GM19043 (cell line): ENCODE data around the gene PRSS12.
"Not testable (repeated sequence)": the region's sequence is repeated elsewhere in the genome, so short reads cannot be mapped to it uniquely, and the experiment has no call there.

Experiments used
- ATAC-seq: cut with Tn5 transposase; IDR thresholded peaks from one replicate; pipeline ENCODE4 v1.9.1; 2021; ENCODE audit warnings: low read depth; ENCODE audit not compliant: unreplicated experiment

The PRSS12 gene

DNA sequence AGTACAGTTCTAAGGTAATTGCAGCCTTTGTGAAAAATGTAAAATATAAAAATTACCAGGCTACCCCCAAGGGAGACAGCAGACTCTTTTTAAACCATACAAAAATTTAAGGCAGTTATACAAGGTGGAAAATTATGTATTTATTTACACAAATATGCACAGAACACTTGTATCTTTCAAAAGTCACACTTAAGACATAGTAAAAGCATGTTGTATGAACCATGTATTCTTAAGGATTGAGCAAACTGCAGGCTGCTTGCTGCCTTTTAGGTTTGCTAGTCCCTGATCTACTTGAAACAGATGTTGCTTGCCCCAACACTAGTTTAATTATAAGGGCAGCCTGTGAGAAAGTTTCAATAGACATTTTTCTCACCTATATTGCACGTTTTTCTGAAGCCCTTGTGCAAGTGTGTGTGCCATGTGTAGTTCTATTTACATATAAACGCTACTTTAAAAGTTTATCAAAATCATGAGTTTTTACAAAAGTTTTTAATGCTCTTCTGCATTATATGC, 72.8 kb downstream of the PRSS12 start:
- ATAC-seq: no peak

DNA sequence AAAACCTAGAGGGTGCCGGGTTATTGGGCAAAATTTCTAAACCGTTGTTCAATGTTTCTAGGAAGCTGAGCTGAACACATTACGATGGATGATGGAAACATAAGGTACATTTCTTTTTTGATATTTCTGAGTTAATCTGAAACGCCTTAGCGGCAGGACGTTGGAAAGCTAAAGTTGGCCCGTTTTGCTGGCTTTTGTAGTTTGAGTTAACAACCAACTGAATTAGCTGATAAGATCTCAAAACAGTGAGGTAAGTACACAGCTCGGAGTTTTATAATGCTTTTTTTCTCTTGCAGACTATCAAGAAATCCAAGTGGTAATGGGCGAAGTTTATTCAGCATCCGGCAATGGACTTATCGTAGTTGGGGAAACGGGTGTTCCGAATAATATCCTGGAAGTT, 73.5 kb downstream of the PRSS12 start:
- no peak for ATAC-seq

DNA sequence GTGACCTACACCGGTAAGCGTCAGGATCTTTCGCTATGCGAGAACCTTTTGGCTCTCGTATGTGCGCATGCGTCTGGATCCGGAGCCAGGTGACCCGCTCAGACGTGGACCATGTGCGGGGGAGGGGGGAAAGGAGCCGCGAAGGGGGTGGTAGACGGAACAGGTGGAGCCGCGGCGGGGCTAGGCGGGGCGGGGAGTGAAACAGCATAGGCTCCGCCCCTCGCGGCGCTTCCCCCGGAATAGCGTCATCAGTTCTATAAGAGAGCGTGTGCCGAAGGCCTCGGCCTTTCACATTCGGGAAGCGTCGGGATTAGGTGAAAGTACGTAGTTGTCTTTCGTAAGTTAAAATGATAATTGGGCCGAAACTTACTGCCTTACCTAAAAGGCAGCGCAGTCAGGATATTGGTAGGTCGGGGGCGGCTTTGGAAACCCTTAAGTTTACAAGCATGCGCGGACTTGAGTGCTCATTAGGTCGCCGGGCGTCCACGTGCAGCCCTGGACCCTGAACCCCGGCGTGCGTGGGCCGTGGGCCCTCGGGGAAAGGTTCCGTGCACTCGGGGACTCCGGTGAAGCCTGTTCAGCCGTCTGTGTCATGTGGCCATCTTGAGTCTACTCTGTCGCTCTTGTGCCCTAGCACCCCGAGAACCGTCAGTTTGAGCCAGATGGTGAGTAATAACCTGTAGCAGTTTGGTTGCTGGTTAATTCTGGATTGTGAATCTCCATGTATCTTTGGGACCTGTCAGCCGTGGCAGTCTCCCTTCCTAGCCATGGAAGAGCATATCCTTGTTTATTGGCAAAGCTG, 74.1 kb downstream of the PRSS12 start:
- peak; percentile 84 for ATAC-seq

DNA sequence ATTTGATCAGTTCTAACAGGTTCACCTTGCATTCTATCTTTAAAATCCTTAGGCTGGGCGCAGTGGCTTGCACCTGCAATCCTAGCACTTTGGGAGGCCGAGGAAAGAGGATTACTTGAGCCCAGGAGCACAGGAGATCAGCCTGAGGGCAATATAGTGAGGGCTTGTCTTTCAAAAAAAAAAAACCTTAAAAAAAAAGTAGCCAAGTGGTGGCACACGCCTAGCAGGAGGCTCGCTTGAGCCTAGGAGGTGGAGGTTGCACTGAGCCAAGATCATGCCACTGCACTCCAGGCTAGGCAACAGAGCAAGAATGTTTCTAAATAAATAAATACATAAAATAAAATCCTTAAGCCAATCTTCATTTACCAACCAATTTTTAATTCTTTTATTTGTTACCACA, 75.6 kb downstream of the PRSS12 start:
- no peak for ATAC-seq

DNA sequence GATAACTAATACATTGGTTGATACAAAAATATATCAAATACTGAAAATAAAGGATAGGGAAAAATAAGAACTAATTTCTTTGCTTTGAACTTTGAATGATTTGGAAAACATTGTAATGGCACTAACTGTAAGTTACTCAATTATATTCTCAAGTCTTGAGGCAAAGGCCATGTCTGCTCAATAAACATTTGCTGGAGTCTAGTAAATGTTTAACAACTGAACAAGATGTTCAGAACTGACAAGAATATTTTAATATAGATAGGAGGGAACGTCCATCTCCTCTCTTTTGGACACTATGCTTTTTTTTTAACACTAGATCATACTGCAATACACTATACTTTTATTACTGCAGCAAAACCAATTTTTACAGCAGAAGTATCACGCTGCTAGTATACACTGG, 76.2 kb downstream of the PRSS12 start:
- ATAC-seq: no peak

DNA sequence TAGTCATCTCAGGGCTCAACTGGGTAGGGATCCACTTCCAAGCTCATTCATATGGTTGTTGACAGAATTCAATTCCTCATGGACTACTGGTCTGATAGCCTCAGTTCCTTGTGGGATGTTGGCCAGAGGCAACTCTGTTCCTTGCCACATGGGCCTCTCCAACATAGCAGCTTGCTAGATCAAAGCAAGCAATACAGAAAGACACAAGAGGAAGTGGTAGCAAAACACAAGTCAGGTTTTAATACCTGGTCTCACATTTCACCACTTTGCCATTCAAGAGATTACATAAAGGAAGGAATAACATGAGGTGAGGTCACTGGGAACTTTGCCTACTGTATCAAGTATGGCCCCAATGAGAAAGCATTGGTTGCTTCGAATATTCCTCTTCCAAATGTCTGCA, 79.2 kb downstream of the PRSS12 start:
- no peak for ATAC-seq

DNA sequence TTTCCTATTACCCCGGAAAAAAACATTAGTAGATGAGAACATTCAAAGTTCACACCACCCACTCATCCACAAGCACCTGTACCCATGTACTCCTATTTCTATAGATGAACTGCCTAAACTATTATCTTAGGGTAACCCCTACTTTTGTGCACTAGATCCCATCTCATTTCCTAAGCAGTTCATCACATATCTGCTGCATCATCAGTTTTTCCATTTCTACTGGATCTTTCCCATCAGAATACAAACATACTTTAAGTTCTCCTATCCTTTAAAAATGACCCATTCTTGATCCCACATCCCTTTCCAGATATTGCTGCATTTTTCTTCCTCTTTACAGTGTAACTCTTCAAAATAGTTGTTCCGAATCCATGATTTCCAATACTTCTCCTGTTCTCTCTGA, 81.0 kb downstream of the PRSS12 start:
- no peak for ATAC-seq

DNA sequence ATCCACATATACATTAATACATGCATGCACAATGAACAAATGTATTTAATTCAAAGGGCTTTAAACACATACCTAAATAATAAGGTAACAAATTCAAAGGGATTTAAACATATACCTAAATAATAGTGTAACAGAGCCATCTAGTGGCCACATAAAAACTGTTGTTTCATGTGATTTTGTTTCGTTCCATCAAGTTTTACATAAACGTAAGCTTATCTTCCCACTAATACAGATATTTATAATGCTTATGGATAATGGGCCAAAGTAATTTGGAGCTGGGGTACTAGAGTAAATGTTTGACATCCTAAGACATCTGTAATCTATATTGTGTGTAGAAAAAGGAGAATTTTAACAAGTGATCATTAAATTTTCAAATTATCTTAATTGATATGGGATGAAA, 82.3 kb downstream of the PRSS12 start:
- peak; percentile 50 for ATAC-seq

DNA sequence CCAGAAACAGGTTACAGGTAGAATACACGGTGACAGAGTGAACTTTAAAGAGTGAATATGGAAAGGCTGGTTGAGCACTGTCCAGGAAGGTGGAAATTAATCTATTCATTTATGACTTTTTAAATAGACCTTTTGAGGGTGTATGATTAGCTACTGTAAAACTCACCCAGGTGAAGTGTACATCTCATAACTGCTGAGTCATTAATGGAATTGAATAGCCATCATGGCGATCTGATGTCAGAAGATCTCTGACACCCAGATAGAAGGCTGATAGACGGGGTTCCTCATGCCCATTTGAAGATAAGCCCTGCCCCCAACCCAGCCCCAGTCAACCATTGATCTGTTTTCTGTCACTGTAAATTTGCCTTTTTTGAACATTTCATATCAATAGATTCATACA, 84.0 kb downstream of the PRSS12 start:
- no peak for ATAC-seq

DNA sequence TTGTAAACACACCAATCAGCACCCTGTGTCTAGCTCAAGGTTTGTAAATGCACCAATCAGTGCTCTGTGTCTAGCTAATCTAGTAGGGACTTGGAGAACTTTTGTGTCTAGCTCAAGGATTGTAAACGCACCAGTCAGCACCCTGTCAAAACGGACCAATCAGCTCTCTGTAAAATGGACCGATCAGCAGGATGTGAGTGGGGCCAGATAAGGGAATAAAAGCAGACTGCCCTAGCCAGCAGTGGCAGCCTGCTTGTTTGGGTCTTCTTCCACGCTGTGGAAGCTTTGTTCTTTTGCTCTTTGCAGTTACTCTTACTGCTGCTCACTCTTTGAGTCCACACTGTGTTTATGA, 86.7 kb downstream of the PRSS12 start:
- ATAC-seq: not testable (repeated sequence)

DNA sequence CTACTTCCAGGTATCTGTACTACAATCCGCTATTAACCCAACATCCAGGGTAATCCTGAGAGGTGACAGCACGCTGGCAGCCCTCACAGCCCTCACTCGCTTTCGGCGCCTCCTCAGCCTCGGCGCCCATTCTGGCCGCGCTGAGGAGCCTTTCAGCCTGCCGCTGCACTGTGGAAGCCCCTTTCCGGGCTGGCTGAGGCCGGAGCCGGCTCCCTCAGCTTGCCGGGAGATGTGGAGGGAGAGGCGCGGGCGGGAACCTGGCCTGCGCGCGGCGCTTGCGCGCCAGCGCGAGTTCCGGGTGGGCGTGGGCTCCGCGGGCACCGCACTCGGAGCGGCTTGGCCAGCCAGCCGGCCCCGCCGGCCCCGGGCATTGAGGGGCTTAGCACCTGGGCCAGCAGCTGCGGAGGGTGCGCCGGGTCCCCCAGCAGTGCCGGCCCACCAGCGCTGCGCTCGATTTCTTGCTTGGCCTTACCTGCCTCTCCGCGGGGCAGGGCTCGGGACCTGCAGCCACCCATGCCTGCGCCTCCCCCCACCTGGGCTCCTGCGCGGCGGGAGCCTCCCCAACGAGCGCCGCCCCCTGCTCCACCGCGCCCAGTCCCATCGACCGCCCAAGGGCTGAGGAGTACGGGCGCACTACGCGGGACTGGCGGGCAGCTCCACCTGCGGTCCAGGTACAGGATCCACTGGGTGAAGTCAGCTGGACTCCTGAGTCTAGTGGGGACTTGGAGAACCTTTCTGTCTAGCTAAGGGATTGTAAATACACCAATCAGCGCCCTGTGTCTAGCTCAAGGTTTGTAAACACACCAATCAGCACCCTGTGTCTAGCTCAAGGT, 87.3 kb downstream of the PRSS12 start:
- no peak for ATAC-seq

DNA sequence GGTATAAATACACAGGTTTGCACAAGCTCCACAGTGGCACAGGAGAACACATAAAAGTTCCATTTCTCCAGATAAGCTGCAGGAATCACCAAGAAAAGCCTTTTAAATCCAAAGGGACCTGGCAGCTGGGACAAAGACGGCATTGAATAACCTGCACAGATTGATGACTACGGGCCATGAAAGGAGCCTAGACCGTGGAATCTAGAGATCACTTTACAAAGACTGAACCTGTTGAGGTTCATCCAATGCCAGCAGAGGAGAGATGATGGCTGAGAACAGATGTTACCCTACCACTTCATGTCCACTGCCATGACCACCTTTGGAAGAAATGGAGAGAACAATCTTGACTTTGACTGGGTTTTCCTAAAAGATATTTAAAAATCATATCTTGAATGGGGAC, 88.7 kb downstream of the PRSS12 start:
- no peak for ATAC-seq

DNA sequence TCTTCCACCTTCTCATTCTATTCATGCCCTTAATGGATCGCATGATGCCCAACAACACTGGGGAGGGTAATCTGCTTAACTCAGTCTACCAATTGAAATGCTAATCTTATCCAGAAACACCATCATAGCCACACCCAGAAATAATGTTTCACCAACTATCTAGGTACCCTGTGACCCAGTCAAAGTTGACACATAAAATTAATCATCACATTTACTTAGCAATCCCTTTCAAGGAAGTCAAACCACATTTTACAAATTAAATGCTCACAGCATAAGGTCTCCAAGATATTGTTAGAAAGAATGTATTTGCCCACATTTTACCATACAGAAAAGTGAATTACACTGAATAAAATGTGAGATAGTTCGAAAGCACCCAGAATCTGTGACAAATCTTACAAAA, 92.5 kb downstream of the PRSS12 start:
- no peak for ATAC-seq

DNA sequence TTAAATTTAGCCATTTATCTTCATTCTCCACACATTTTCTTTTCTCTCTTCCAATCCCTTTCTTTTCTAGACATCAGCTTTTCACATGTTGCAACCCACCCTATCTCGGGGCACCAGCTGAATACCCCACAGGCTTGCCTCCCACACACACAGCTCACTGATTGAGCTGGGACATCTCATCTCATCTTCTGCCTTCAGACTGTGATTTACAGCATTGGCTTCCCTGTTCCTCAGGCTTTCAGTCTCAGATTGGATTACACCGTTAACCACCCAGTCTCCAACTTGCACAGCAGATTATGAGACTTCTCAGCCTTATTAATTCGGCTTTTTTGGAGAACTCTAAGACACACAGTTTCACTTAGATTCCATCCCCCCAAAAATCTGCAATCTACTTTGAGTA, 93.7 kb downstream of the PRSS12 start:
- no peak for ATAC-seq

DNA sequence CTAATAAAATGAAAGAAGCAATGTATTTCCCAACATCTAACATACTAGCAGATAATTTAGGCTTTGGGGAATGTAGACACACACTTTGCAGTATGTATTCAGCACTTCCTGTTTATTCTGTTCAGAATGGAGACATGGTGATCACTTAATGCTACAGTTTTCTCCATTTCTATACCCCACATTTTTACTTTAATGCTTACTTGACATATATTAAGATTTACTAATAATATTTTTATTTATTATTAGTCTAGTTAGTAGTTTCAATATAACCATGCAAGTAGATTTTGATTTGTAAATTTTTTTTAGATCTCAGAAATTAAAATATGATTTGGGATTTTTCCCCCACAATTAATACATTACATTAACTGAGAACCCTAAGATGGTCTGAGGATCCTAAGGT, 98.4 kb downstream of the PRSS12 start:
- no peak for ATAC-seq

DNA sequence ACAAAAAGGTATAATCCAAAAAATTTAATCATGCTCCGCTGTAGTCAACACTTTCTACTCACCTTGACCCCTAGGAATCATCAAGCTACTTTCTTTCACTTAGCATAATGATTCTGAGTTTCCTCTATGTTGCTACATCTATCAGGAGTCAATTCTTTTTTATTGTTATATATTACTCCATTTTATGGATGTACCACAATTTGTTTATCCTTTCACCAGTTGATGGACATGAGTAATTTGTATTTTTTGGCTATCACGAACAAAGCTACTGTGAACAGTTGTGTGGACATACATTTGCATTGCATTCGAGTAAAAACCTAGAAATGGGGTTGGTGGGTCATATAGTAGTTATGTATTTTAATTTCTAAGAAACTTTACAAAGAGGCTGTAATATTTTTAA, 102.9 kb downstream of the PRSS12 start:
- ATAC-seq: no peak

DNA sequence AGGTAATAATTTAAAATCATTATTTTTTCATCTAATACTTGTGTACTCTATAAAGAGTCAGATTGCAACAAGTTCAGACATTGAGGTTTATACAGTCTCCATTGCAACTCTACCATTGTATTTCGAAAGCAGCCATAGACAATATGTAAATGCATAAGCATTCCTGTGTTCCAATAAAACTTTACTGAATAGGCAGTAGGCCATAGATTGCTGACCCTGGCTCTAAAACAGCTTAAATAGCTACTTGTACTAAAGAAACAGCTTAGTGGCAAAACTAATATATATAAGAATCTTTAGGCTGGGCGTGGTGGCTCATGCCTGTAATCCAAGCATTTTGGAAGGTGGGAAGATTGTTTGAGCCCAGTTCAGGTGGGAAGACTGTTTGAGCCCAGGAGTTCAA, 115.3 kb downstream of the PRSS12 start:
- ATAC-seq: no peak

DNA sequence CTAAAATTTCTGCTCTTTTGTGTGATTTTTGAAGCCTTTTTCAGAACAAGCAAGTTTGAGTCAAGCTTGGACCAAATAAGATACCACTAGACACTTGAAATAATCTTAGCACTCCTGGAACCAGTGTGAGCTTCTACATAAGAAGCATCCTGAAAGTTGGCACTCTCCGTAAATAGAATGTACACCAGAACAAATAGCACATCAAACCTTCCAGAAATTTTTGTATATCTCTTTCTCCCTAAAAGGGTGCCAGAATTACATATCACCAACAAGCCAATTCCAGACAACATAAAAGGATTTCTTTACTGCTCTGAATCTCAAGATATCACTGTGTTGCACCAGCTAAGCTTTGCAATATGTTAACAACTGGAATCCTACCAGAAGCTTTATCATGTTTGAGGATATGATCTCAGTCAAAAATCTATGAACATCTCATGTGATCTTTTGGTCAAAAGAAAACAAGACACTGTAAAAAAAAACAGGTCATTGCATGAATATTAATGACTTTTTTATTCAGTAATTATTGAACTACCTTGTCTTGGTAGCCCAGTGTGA, 117.2 kb downstream of the PRSS12 start:
- ATAC-seq: no peak
